ENCODE results near the gene STARD13.

The STARD13 gene

DNA sequence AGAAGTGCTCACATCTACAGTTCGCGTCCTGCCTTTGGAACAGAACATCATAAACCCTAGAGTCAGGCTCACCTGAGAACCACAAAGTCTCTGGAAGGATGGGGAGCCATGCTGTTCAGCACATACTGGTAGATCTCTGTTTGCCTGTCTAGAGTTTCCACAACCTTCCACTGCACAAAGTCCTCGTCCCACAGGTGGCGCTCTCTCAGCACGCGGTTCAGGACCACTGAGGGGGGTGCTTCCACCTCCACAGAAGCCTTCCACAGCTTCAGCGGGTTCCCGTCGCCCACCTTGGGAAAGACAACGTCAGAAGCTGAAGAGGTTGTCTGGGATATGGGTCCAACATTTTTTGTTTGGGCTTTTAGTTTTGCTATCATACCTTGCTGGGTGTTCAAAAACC, 175.8 kb downstream of the STARD13 start:
- DNase-seq = no peak

DNA sequence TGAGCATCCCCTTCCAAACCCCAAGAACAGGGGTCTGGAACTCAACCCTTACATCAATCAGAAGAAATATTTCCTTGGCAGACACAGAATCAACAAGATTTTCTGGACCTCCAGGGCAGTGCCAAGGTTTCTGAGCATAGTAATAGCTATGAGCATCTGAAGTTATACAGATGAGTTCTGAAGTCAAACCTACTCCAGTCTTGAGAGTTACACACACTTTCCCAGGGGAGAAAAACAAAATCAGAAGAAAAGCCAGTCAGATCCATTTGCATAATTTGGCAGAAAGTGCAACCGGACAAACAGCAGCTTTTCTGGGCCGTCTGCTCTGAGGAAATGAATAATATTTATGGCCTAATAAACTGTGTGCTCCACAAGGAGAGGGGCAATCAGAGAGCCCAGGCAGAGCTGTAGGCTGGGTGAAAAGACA, 176.3 kb downstream of the STARD13 start:
- DNase-seq = no peak

DNA sequence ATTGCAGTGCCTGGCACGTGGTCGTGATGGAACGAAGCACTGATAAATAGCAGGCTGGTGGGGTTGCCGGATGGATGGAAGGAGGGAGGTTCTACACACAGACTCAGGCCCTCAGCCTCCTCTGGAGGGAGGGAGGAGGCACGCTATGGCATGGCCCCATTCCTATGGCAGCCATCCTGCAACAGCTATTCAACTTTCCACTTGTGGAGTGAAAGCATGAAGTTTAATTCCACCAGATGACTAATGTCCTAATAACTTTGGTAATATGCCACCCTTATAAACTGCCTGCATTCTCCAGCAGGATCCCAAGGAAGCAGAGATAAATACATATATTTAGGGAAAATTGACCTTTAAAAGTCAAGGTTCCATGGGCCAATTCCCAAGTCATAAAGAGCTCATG, 176.9 kb downstream of the STARD13 start:
- no peak for DNase-seq

DNA sequence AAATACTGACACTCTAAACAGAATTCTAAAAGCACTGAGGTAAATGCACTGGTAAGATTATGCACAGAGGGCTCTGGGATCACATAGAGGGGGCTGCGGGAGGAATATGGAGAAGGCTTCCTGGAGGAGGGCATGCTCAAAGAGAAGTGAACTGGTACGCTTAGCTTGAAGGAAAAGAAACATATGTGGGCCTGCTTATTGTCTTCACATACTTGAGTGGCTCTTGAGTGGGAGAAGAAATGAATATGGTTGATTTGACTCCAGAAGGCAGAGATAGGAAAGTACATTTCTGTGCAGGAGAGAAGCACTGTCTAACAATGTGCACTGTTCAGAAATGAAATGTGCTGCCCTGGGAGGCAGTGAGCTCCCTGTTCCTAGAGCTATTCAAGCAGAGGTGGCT, 178.2 kb downstream of the STARD13 start:
- DNase-seq = no peak

DNA sequence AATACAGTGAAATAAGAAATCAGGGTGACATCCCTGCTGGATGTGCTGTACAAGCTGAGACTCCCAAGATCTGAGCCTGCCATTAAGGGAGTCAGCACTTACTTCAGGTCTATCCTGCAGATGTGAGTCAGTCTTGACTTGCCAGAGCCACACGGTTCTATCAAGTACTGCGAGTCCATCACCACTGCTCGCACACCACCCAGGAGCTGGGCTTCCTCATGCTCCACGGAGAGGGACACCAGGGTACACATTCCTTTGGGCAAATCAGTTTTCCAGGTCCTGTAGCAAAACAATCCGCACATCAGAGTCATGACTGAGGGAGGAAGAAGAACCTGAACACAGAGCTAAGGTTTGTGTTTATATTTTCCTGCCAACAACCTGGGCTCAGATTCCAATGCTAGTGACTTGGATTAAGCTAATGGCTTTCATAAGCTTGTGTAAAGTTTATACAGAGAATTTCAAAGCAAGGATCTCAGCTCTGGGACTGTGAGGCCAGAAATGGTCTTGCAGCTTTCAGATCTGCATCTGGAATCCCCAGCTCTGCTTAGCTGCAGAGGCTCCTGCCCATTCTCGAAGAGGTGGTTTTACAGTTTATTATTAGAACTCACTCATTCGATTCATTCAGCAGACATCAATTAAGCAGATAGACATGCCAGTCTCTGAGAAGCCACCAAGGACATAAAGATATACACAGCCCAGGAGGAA, 178.7 kb downstream of the STARD13 start:
- no peak for DNase-seq

DNA sequence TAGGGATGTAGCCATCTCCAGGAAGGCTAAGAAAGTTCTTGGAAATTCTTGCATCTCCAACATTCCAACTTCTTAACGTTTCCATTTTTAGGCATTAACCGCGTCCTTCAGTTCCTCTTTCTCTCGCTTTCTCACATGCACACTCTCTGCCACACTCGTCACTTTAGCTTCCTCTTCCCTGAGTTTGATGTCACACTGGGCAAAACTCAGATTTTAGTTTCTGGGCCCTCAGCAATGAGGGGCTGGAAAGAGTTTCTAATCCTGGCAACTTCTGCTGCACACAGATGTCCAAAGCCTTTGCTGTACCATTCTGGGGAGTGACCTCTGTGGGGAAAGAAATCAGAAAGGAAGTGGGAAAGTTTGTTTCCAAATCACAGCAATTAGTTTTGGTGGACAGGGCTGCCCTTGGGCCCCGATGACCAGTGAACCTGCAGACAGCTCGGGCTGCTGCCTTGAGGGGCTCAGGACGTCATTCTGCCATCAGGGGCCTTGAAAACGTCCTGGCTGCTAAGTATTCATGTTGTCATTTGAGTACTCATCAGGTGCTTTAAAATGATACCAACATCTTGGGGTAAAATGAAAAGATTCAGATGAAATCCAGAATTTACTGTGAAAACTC, 180.1 kb downstream of the STARD13 start:
- DNase-seq = no peak

DNA sequence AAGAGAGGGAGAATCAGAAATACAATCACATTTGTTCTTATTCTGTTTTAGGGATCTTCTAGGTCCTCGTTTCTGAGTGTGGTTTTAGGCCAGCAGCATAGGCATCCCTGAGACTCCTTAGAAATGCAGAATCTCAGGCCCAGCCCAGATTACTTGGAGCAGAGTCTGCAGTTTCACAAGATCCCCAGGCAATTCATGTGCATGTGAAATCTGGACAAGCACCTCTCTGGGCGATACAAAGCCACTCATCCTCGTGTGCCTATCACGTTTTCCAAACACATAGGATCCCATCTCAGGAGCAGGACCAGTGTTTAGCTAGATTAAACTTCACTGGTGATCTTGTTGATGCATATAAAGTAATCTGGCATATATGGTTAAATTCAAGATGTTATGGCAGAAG, 182.1 kb downstream of the STARD13 start:
- DNase-seq = no peak

DNA sequence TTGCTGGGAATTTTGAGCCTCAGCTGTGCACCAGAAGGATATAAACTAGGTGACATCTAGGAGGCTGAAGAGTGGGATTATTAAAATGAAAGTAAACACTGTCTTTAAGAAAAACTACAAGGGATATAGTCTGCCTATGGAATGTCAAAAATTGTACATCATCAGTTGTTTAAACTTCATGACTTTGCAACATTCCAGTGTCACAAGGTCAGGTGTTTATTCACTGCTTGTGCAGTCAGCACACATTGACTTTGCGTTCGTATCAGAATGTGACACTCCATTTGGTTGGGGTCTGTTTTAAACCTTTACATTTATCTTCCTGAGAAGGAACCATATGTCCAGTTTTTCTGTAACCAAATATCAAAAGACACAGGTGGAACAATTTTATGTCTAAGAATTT, 183.7 kb downstream of the STARD13 start:
- no peak for DNase-seq

DNA sequence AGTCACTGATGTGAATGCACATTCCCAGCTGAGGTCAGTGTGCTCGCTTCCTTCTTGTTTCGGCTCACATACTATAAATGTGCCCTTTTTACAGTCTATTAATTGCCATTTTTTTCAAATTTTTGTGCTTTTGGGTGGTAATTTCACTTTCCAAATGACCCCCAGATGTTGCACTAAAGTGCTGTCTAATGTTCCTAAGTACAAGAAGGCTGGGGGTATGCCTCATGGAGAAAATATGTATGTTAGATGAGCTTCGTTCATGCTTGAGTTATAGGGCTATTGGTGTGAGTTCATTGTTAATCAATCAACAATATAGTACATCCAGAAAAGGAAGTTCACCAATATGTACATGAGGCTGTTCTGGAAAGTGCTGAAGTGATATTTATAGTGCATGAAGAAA, 184.7 kb downstream of the STARD13 start:
- no peak for DNase-seq

DNA sequence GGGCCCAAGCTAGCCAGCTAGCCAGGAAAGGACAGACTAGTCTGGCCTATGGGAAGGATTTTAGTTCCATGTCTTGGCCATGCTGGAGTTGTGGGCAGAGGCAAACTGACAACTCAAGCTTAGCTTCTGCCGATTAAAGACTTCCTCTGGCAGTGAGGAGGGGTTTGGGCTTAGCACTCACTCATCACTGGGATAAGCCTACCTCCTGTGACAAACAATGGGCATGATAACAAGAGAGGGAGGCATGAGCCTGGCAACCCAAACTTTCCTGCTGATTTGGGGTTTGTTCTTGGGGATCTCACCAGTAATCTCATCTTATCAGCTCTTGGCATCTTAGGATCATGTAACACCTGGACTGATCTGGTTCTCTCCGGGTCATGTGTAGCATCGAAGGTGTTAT, 185.7 kb downstream of the STARD13 start:
- DNase-seq = no peak

DNA sequence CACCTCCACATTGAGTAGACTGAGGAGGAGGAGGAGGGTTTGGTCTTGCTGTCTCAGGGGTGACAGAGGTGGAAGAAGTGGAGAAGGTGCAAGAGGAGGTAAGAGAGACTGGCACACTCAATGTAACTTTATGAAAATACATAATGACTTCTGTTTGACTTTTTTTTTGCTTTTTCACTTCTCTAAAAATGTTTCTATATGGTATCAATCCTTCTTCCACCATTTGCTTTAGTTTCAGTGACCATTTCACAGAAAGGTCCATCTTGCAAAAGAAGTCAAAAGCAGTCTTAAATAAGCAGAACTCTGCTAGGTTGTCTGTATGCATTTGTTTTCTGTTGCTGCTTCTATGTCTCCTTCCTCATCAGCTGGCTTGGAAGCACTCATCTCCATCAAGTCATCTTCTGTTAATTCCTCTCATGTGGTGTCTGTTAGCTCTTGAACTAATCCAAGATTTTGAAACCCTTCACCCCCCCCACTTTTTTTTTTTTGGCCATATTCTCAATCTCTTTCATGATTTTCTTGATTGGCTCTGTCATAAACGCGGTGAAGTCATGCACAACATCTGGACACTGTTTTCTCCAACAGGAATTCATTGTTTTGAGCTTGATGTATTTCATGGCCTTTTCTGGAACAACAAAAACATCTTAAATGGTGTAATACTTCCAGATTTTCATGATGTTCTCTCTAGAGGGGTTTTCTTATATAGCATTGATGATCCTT, 188.5 kb downstream of the STARD13 start:
- no peak for DNase-seq

DNA sequence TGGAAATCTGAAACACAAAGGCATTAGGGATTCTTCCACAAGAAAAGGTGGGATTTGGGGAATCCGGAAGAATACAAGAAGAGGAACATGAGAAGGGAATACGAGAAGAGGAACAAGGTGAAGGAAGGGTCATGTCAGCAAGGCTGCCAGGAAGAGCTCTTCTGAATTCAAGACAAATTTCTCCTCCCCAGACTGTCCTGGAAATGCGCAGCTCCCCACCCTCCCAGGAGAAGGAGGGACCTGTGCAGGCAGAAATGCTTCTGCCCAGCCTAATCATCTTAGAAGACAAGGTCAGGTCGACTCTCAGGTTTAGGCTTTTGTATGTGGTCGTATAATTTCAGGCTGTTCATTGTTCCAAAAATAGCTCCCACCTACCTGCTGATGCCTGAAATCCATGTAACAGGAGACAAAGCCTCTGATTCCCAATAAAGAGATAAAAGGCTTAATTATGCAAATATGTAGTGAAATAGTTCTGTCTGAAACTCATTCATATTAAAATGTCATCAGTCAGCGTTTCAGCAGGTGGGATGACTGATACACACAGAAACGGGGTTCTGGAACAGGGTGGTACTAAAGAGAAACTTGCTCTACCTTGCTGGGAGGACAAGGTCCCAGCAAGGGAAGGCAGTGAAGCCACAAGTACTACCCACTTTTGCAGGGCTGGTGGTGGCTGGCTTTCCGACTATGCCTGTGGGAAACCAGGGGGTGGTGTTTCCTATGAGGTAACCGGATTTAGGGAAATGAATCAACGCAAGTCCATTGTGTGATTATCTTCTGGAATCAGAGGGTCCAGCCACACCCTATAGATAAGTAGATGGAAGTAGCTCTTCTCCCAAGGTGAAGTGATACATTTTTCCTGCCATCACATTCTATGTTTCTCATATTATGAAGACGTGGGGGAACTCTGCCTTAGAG, 193.2 kb downstream of the STARD13 start:
- DNase-seq = no peak

DNA sequence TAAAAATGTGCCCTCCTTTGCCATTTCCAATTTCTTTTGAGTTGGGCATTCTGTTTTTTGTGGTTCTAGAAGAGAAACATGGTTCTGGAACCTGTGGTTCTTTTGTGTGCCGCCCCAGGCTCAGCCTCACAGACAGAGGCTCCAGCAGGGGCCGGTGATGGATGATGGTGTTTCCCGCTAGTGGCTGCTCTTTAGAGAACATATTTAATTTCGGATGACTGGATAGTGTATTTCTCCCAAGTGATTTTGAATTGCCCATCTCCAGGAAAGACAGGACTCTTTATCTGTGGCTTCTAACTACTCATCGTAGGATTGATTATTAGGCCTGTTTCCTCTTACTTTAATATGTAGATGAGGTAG, 194.2 kb downstream of the STARD13 start:
- no peak for DNase-seq

DNA sequence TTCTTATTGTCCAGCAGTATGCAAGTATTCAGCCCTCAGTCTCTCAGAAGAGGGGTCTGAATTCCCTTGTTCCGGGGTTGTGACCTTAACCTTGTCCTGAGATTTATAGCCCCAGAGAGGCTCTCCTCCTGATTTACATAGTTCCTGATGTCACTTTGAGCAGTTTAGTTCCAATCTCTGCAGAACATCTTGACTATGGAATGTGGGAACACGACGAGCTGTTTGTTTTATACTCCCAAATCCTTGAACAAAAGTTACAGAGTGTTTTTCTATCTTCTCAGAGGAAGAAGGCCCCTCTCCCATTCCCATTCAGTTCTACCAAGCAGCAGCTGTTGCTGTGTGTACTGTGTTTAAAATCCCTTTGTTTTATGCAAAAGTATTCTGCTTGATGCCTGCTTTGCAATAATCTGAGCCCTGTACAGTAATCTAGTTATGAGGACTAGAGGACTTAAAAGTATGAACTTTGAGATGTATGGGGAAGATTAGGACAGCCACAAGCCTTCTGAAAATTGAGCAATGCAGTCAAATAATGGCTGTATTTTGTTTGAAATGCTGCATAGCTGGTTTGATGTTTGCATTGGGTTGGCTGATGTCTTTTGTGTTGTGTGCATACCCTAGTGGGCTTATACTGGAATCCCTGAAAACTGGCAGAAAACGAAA, 194.7 kb downstream of the STARD13 start:
- no peak for DNase-seq

DNA sequence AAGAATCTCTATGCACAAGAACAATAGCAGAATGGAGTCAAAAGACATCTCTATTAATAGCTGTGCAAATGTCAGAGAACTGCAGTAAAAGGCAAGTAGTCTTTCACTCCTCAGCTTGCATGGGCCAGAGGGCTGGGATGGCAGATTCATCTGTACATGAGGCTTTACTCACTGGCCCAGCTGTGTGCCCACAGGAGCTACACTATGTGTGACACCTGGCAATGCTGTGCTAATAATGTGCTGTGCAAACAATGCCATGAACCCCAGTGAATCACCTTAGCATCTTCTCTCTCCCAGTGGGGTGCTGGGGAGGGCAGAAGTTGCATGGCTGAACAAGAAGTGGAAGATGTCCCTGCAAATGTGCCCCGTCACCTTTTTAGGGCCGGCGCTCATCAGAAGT, 196.2 kb downstream of the STARD13 start:
- DNase-seq = no peak

DNA sequence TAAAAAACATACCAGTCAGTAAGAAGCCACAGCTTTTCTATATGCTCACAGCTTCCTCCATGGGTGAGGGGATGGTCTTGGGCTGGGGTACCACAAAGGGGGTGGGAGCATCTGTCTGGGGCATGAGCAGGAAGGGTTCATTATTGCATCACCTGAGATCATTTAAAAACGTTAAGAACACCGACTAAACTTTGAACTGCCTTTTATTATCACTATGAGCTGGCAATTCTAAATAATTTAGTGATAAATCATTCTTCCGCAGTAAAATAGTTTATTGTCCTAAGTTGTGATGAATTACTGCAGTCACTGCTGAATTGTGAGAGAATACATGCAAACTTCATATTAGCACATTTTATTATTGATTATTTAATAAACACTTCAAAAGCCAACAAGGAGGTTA, 197.8 kb downstream of the STARD13 start:
- no peak for DNase-seq

DNA sequence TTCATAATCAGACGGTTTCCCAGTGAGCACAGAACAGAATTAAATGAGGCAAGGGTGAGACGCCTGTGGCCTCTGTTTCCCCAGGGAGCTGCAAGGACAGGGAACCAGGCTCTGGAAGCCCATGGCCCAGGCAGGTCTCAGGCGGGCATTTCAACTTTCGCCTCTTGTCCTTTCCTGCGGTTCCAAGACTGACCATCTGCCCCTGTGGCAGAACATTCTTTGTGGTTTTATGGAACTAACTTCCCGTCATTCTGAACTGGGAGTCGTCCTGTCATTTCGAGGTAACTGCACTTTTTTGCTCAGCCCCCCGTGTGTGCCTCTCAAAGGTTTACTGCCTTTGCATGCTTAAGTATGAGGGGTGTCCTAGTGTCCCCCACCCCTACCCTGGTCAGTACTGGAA, 198.5 kb downstream of the STARD13 start:
- no peak for DNase-seq

DNA sequence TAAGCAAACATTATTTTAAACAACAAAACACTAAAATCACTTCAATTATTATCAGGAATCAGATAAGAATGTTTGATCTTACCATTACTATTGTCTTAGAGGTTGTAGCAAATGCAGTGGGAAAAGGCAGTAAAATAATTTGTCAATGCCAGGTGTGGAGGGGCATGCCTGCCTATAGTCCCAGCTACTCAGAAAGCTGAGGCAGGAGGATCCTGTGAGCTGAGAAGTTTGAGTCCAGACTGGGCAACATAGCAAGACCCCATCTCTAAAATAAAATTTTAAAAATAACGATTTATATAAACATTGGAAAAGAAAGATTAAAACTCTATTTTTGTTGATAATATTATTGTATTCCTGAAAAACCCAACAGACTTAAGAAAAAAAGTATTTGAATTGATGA, 202.5 kb downstream of the STARD13 start:
- no peak for DNase-seq

DNA sequence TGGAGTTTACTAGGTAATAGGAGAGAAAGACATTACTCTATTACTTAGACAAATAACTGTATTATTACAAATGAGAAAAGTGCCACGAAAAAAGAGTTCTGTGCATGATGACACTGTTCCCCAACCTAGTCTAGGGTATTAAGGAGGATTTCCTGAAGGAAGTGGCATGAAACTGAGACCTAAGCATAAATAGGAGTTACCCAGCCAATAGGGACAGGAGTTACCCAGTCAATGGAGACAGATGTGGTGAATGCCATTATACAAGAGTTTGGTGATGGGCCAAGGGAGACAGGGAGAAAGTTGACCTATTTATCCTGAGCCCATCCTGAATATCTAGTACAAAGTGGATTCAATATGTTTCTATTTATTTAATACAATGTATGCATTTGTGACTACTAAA, 203.9 kb downstream of the STARD13 start:
- no peak for DNase-seq

DNA sequence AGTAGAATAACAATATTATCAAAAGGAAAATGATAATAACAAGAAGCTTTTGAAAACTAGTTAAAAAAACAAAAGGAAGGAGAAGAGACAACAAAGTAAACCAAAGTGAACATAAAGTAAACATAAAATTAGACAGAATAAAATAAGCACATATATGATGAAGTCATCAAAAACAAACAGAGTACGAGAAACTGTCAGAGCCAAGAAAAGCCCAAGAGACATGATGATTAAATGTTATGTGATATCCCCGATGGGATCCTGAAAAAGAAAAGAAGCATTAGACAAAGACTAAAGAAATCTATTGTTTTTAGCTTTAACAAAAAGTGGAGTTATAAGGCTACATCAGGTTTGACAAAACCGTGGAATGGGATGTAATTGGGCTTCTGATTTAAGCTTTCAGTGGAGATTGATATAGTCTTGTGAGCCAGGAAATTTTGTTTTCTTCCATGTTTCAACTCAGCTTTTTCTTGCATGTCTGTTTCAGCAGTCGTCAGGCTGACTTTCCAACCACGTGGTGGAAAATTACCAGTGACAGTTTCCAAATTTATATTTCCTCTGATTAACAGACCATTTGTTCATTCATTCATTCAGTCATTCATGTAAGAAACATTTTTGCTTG, 204.5 kb downstream of the STARD13 start:
- no peak for DNase-seq

DNA sequence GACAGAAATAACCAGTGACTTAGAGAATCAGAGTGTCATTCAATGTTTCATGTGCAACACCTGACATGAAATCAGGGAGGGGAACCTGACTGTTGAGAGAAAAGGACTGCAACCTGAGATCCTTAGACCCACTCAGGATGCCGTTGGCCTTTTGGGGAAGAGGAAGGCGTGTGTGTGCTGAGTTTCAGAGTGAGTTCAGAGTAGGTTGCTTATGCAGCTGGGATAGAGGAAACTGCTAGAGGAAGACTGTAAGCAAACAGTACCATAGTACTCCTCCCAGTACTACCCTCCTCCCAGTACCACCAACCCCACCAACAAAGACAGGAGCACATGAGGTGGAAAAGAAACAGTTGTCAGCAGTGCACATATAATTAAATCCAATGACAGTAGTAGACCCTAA, 205.6 kb downstream of the STARD13 start:
- no peak for DNase-seq

DNA sequence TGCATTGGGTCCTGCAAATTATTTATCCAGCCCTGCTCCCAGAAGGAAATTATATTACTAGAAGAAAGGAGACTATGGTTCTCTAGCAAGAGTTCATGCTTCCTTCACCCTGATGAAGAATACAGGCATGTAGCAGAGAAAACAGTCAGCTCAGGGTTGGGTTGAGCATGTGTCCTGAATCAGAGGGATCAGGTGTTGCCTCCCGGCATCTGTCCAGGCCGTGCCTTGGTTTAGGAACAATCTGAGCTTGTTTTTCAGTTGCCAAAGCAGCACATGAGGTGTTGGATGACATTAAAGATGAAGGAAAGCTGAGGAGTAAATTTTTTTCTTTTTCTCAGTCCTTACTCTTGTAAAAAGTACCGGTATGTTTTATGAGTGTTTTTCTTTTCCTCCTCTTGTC, 207.3 kb downstream of the STARD13 start:
- DNase-seq = no peak

Data from DMS79 (cell line).